Measurements from ENCODE around the gene ZNF316. TPM values are rescaled to one million over a fixed set of nuclear protein-coding genes. Genes with fewer than 3 reads are reported as not detected.
A peak's percentile ranks its signal among the peaks of the same experiment; 100 is the strongest.

The ZNF316 gene
- total RNA-seq, 2 experiments from 2014 or later: 15.7 to 20.8 TPM

DNA sequence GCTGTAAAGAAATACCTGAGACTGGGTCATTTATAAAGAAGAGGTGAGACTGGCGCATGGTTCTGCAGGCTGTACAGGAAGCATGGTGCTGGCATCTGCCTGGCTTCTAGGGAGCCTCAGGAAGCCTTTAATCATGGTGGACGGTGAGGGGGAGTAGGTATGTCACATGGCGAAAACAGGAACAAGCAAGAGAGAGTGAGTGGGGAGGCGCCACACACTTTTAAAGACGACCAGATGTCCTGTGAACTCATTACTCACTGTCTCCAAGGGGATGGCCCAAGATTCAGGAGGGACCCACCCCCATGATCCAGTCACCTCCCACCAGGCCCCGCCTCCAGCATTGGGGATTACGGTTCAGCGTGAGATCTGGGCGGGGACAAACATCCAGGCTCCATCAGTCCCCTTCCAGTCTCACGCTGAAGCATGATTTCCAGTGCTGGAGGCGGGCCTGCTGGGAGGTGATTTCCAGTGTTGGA, 3.2 kb downstream of the ZNF316 start:
- CTCF ChIA-PET: no interaction called here
- POLR2A ChIA-PET: no interaction called here
- Mint-ChIP-seq H3K9me3 (ENCODE audit: low read depth) (no peaks in the 10 kb centered on the region), H3K4me3 (no peak overlapping the region), H3K27ac (peak overlapping the region; percentile 75), H3K36me3 (ENCODE audit: low read depth) (peaks cover 40% of the 10 kb centered on the region), H3K4me1 (peaks cover 26% of the 10 kb centered on the region), H3K27me3 (no peaks in the 10 kb centered on the region)
- ATAC-seq (peak; percentile 48), DNase-seq (peak; percentile 68)
- intact Hi-C loops (cut with DNase I, micrococcal nuclease): no loop called here

DNA sequence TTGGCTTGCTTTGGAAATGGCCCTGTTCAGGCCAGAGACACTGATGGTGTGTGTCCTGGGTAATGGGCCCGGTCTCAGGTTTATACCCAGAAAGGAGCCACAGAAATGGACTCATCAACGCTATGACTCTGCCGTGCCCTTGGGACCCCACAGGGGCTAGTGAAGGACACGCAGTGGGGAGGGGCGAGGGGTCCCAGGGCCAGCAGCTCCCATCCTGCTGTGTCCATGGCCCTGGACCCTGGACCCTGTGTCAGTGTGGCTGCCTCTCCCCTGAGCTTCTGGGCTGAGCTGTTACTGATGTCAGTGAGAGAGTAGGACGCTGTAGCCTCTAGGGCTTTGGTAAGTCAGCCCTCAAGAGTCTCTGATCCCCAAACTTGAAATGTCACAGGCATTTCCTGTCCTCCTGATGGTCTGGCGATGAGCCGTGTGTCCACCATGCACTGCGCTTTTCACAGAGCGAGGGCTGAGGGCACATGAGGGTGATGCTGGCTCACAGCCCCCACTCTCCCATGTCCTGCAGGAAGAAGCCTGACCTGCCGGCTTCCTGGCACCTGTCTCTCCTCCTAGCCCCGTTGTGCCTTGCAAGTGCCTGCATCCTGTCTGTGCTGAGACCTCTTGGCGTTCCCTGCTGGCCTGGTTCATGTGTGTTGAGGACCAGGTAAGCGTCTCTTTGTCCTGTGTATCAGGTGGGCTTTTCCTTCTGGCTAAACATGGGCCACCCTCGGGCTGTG, 4.4 kb downstream of the ZNF316 start:
- ChIA-PET CTCF (interaction anchor here (0.5 to 0.7 kb wide), 2 partner anchors 18 to 114 kb away, joined by 3 read pairs; no protein-coding TSS in a partner anchor), POLR2A (no interaction called here)
- Mint-ChIP-seq H3K4me3 (no peak overlapping the region), H3K36me3 (ENCODE audit: low read depth) (peaks cover 47% of the 10 kb centered on the region), H3K27me3 (no peaks in the 10 kb centered on the region), H3K4me1 (peaks cover 26% of the 10 kb centered on the region), H3K9me3 (ENCODE audit: low read depth) (no peaks in the 10 kb centered on the region), H3K27ac (no peak overlapping the region)
- no peak for ATAC-seq
- no peak for DNase-seq
- intact Hi-C loops (cut with DNase I, micrococcal nuclease): no loop called here

DNA sequence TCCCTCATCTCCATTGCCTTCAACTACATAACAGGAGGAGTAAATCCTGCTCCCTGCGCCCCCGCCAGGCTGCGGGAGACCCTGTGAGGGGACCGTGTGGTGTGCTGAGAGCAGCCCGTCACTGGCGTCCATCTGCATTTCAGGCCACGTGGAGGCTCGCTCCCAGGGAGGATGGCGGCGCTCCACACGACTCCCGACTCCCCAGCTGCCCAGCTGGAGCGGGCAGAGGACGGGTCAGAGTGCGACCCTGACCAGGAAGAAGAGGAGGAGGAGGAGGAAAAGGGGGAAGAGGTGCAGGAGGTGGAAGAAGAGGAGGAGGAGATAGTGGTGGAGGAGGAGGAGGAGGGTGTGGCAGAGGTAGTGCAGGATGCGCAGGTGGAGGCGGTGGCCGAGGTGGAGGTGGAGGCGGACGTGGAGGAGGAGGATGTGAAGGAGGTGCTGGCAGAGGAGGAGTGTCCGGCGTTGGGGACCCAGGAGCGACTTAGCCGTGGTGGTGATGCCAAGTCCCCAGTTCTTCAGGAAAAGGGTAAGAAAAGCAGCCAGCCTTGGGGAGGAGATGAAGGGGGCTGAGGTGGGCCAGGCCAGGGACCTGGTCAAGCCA, 5.2 kb downstream of the ZNF316 start:
- ATAC-seq: no peak
- ChIA-PET CTCF (no interaction called here), POLR2A (no interaction called here)
- Mint-ChIP-seq H3K36me3 (ENCODE audit: low read depth) (peaks cover 53% of the 10 kb centered on the region), H3K4me3 (no peak overlapping the region), H3K9me3 (ENCODE audit: low read depth) (no peaks in the 10 kb centered on the region), H3K27me3 (no peaks in the 10 kb centered on the region), H3K27ac (no peak overlapping the region), H3K4me1 (peaks cover 26% of the 10 kb centered on the region)
- intact Hi-C loops (cut with DNase I, micrococcal nuclease): no loop called here
- no peak for DNase-seq

DNA sequence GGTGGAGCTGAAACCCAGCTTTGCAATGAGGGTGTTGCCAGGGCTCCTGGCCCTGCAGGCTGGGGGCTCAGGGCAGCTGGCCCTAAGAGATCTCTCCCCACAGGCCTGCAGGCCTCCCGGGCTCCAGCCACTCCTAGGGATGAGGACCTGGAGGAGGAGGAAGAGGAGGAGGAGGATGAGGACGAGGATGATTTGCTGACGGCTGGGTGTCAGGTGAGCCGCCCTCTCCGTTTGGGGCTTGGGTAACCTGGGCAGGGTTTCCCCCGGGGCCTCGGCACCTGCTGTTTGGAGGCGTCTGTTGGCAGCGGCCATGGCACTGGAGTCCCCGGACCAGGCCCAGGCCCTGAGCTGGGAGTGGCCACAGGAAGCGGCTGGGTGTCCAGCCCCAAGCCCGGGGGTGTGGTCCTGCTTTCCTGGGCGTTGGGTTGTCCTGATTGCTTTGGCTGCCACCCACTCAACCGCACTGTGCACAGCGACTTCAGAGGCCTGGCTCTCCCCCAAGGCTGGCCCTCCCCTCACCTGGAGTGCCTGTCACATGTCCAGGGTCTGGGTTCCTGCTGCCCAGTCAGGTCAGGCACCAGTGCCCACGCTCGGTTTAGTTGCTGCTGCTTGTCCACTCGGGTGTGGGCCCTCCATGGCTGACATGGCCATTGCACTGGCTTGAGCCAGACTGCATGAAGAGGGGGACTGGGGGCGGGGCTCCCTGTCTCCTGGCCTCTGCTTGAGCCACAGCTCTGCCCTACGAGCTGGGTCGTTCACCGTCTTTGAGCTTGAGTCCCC, 5.9 kb downstream of the ZNF316 start:
- POLR2A ChIA-PET: no interaction called here
- Mint-ChIP-seq H3K4me3 (no peak overlapping the region), H3K4me1 (peaks cover 23% of the 10 kb centered on the region), H3K36me3 (ENCODE audit: low read depth) (peaks cover 56% of the 10 kb centered on the region), H3K9me3 (ENCODE audit: low read depth) (no peaks in the 10 kb centered on the region), H3K27ac (no peak overlapping the region), H3K27me3 (no peaks in the 10 kb centered on the region)
- intact Hi-C loops (cut with DNase I, micrococcal nuclease): no loop called here
- ATAC-seq (no peak), DNase-seq (no peak)
- CTCF ChIA-PET: no interaction called here

DNA sequence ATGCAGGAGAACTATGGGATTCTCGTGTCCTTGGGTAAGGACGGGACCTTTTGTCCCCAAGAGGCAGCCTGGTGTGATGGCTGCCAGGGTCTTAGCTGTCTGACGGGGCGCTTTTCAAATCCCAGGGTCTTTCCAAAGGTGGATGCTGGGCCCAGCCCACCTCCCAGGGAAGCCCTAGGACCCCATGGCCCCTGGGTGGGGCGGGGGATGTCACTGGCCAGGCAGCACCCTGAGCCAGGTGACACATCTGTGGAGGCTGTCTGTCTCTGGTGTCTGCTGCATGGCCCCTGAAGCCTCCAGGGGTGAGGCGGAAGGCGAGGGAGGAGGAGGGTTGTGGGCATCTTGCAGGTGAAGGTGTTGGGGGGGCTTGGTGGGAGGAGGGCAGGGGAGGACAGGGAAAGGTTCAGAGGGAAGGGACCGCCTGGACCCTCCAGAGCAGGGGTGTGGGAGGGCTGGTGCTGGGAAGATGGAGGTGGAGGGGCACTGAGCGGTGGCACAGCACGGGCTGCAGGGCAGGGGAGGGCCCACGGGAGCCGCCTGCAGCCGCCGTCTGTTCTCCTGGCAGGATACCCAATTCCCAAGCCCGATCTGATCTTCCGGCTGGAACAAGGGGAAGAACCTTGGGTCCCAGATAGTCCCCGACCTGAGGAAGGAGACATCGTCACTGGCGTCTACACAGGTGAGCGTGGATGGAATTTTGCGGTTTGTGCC, 7.0 kb downstream of the ZNF316 start:
- CTCF ChIA-PET: no interaction called here
- ATAC-seq: no peak
- no peak for DNase-seq
- H3K4me1 Mint-ChIP-seq: peaks cover 13% of the 10 kb centered on the region
- POLR2A ChIA-PET: no interaction called here
- no peak overlapping the region for H3K27ac Mint-ChIP-seq
- H3K9me3 Mint-ChIP-seq (ENCODE audit: low read depth): no peaks in the 10 kb centered on the region
- no peaks in the 10 kb centered on the region for H3K27me3 Mint-ChIP-seq
- intact Hi-C loops (cut with DNase I, micrococcal nuclease): no loop called here
- H3K36me3 Mint-ChIP-seq (ENCODE audit: low read depth): peaks cover 57% of the 10 kb centered on the region
- H3K4me3 Mint-ChIP-seq: no peak overlapping the region

DNA sequence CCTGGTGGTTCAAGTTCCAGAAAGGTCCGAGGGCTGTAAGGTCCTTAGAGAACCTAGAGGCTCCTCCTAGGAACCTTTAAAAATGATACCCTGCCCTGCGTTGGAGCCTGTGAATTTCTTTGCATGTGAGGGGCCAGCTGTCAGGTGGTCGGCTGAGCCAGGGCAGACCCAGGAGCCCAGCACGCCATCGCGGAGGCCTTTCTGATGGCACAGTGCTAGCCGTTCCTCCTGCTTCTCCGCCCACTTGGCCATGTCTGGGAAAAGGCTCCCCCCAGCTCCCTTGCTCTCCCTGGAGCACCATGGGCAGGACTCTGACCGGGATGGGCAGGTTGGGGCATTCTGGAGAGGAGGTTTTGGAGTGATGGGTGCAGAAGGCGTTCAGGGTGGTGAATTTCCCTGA, 7.6 kb downstream of the ZNF316 start:
- ATAC-seq: no peak
- no peak overlapping the region for H3K4me3 Mint-ChIP-seq
- no peaks in the 10 kb centered on the region for H3K27me3 Mint-ChIP-seq
- intact Hi-C loops (cut with DNase I, micrococcal nuclease): no loop called here
- H3K4me1 Mint-ChIP-seq: peaks cover 6% of the 10 kb centered on the region
- no peak for DNase-seq
- POLR2A ChIA-PET: no interaction called here
- no peak overlapping the region for H3K27ac Mint-ChIP-seq
- H3K9me3 Mint-ChIP-seq (ENCODE audit: low read depth): no peaks in the 10 kb centered on the region
- H3K36me3 Mint-ChIP-seq (ENCODE audit: low read depth): peaks cover 56% of the 10 kb centered on the region
- CTCF ChIA-PET: no interaction called here

DNA sequence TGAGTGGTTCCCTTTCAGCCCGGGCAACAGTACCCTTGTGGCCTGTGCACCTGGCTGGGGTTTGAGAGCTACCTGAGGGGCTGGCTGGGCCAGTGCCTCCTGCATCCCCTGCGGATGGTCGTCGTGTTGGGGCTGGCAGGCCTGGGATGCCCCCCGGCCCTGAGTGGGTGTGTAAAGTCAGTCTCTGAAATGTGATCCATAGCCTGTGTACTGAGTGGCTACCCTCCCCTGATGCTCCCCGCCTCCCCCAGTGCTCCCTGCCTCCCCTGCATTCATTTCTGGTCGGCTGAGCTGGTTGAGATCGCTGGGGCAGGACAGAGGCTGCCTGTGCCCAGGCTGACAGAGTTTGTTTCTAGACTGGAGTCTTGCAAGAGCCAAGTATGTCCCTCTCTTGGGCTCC, 9.3 kb downstream of the ZNF316 start:
- H3K27me3 Mint-ChIP-seq: no peaks in the 10 kb centered on the region
- H3K36me3 Mint-ChIP-seq (ENCODE audit: low read depth): peaks cover 60% of the 10 kb centered on the region
- no peak overlapping the region for H3K4me3 Mint-ChIP-seq
- H3K27ac Mint-ChIP-seq: no peak overlapping the region
- ChIA-PET CTCF (no interaction called here), POLR2A (no interaction called here)
- intact Hi-C loops (cut with DNase I, micrococcal nuclease): no loop called here
- ATAC-seq: no peak
- H3K9me3 Mint-ChIP-seq (ENCODE audit: low read depth): no peaks in the 10 kb centered on the region
- DNase-seq: no peak
- no peaks in the 10 kb centered on the region for H3K4me1 Mint-ChIP-seq

DNA sequence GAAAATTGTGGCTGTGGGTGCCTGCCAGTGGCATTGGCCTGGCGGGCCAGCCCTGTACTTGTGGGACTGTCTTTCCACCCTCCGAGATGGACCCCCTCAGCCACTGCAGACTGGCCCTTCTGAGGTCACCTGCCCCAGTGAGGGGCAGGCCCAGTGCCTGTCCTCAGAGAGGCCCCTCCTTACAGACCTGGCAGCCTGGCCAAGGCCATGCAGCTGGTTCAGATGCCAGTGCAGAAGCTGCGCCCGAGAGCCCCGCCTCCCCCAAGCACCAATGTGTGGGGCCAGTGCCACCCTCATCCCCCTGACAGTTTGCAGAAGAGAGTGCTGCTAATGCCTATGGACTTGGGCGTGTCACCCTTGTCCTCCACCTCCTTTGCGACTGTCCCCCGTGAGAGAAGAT, 10.0 kb downstream of the ZNF316 start:
- POLR2A ChIA-PET: no interaction called here
- no peaks in the 10 kb centered on the region for H3K27me3 Mint-ChIP-seq
- intact Hi-C loops (cut with DNase I, micrococcal nuclease): no loop called here
- no peaks in the 10 kb centered on the region for H3K4me1 Mint-ChIP-seq
- no peaks in the 10 kb centered on the region for H3K9me3 Mint-ChIP-seq (ENCODE audit: low read depth)
- H3K27ac Mint-ChIP-seq: no peak overlapping the region
- DNase-seq (no peak), ATAC-seq (no peak)
- no peak overlapping the region for H3K4me3 Mint-ChIP-seq
- CTCF ChIA-PET: no interaction called here
- peaks cover 66% of the 10 kb centered on the region for H3K36me3 Mint-ChIP-seq (ENCODE audit: low read depth)

DNA sequence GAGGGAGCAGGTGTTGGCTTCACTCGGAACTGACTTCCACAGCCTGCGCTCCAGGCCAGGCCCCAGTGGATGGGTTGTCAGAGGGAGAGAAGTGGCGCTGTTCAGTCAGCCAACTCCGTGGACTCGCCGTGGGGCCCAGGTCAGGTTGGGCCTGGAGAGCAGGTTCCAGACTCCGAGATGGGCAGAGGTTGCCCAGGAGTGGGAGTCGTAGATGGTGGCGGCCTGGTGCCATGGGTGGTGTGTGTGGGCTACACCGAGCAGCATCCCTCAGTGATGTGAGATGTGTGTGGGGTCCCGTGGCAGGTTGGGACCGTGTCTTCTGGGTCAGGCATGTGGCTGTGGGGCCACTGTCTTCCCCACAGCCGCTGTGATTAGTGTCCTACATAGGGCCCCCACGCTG, 10.4 kb downstream of the ZNF316 start:
- ATAC-seq (no peak), DNase-seq (no peak)
- intact Hi-C loops (cut with DNase I, micrococcal nuclease): no loop called here
- Mint-ChIP-seq H3K4me3 (no peak overlapping the region), H3K36me3 (ENCODE audit: low read depth) (peaks cover 63% of the 10 kb centered on the region), H3K9me3 (ENCODE audit: low read depth) (no peaks in the 10 kb centered on the region), H3K27me3 (no peaks in the 10 kb centered on the region), H3K27ac (no peak overlapping the region), H3K4me1 (no peaks in the 10 kb centered on the region)
- ChIA-PET POLR2A (no interaction called here), CTCF (no interaction called here)

DNA sequence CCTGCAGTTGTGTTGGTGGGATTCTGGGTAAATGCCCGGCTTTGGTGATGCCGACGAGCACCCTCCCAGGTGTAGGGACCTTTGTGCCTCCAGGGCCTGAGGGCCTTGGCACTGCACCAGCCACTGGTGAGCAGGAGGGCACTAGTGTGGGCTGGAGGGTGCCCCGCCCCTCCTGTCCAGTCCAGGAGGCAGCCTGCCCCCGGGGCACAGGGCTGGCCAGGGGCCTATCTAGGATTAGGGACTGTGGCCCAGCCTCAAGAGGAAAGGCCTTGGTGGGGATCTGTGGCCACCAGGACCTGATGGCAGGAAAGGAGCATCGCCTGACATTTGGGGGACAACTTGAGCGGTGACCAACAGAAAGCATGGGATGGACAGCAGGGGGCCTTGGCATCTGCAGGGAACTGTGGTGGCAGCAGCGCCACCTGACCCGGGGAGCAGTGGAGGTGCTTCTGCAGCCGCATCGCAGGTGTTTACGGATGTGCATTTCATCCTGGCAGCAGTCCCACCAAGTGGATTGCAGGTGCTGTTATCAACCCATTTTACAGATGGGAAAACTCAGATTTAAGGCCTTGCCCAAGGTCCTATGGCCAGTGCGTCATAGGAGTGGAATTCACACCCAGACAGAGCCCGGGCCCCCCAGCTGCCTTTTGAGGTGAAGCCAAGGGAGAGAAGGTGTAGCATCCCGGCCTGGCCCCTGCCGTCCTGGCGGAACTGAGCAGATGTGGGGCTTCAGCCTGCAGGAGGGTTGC, 11.1 kb downstream of the ZNF316 start:
- ChIA-PET CTCF (no interaction called here), POLR2A (no interaction called here)
- no peaks in the 10 kb centered on the region for H3K9me3 Mint-ChIP-seq (ENCODE audit: low read depth)
- H3K27me3 Mint-ChIP-seq: no peaks in the 10 kb centered on the region
- intact Hi-C loops (cut with DNase I, micrococcal nuclease): no loop called here
- no peak overlapping the region for H3K4me3 Mint-ChIP-seq
- DNase-seq (no peak), ATAC-seq (no peak)
- H3K4me1 Mint-ChIP-seq: no peaks in the 10 kb centered on the region
- H3K36me3 Mint-ChIP-seq (ENCODE audit: low read depth): peaks cover 60% of the 10 kb centered on the region
- H3K27ac Mint-ChIP-seq: no peak overlapping the region

DNA sequence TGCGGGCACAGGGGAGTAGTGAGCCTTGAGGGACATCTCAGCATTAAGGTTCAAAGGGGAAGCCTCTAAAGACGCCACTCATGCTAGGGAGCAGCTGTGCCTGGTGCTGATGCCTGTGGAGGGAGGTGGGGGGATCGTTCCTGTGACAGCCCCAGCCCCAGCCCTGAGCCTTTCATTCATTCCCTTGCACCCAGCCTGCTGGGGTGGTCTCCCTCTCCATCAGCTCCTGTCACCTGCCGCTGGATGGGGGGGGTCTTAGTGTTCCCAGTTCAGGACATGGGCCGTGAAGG, 11.6 kb downstream of the ZNF316 start:
- CTCF ChIA-PET: no interaction called here
- no peak overlapping the region for H3K4me3 Mint-ChIP-seq
- no peaks in the 10 kb centered on the region for H3K27me3 Mint-ChIP-seq
- peaks cover 60% of the 10 kb centered on the region for H3K36me3 Mint-ChIP-seq (ENCODE audit: low read depth)
- no peaks in the 10 kb centered on the region for H3K4me1 Mint-ChIP-seq
- no peak overlapping the region for H3K27ac Mint-ChIP-seq
- ATAC-seq: no peak
- no peaks in the 10 kb centered on the region for H3K9me3 Mint-ChIP-seq (ENCODE audit: low read depth)
- DNase-seq: no peak
- POLR2A ChIA-PET: no interaction called here
- intact Hi-C loops (cut with DNase I, micrococcal nuclease): no loop called here
